ENCODE data around the gene BCL11A. TPM values are rescaled to one million over a fixed set of nuclear protein-coding genes. Genes with fewer than 3 reads are reported as not detected.

BCL11A gene
- total RNA-seq, 1 donor from 2014 or later = 10.7 TPM

- DNase-seq (ENCODE audit: extremely low spot score, unreplicated experiment) = no peak
- peaks cover 9% of the 10 kb centered on the region for H3K4me1 Mint-ChIP-seq (ENCODE audit: unreplicated experiment)
These were observed 105.5 kb downstream of the BCL11A start for GRCh38 chr2:60447943-60448342.

DNA sequence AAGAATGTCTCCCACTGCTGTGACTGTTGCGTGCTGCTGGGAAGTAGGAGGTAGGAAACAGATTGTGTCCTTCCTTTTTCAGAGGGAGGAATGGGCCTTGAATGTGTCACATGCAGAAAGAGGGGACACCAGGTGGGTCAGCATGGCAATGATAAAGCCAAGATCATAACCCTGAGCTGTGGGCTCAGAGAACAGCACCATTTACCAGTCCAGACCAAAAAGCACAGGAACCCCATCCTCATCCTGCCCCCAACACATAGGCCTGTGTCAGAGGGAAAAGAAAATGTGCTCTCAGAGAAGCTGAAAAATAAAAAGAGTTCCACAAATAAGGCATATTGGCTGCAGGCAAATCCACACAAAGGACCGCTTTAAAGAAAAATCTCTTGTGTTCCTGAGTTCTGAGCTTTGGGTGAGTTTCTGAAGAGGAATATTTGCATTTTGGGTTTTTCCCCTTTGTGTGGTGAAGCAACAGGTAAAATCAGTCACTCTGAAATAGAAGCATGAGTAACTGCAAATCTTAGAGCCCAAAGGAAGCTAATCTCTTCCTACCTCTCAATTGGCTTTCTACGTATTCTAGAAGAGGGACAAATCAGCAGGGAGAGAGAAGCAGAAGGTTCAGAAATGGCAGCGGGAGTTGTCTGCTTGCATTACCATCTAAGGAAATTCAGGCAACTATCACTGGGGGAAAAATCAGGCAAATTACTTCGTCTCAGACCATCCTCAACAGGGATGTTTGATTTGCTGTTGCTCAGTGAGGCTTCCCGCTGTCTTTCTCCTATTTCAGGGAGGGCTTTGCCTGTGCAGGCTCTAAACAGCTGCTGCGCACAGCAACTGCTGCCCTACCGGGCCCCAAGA is 106.8 kb downstream of the BCL11A start:
- Mint-ChIP-seq H3K36me3 (ENCODE audit: unreplicated experiment) (no peaks in the 10 kb centered on the region), H3K27me3 (ENCODE audit: unreplicated experiment) (no peaks in the 10 kb centered on the region), H3K4me3 (ENCODE audit: unreplicated experiment) (no peak overlapping the region), H3K9me3 (ENCODE audit: unreplicated experiment) (no peaks in the 10 kb centered on the region), H3K4me1 (ENCODE audit: unreplicated experiment) (peaks cover 13% of the 10 kb centered on the region), H3K27ac (ENCODE audit: unreplicated experiment) (no peak overlapping the region)
- DNase-seq (ENCODE audit: extremely low spot score, unreplicated experiment) = no peak
- TF ChIP-seq, protein P1, sequence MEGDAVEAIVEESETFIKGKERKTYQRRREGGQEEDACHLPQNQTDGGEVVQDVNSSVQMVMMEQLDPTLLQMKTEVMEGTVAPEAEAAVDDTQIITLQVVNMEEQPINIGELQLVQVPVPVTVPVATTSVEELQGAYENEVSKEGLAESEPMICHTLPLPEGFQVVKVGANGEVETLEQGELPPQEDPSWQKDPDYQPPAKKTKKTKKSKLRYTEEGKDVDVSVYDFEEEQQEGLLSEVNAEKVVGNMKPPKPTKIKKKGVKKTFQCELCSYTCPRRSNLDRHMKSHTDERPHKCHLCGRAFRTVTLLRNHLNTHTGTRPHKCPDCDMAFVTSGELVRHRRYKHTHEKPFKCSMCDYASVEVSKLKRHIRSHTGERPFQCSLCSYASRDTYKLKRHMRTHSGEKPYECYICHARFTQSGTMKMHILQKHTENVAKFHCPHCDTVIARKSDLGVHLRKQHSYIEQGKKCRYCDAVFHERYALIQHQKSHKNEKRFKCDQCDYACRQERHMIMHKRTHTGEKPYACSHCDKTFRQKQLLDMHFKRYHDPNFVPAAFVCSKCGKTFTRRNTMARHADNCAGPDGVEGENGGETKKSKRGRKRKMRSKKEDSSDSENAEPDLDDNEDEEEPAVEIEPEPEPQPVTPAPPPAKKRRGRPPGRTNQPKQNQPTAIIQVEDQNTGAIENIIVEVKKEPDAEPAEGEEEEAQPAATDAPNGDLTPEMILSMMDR (IDR thresholded peaks at IDR 0.05) = no peak

More at GRCh38 chr2:60447943-60448342, 105.5 kb downstream of the BCL11A start:
- H3K27ac Mint-ChIP-seq (ENCODE audit: unreplicated experiment) = no peak overlapping the region
- H3K36me3 Mint-ChIP-seq (ENCODE audit: unreplicated experiment) = no peaks in the 10 kb centered on the region
- TF ChIP-seq, protein P1 (IDR thresholded peaks at IDR 0.05) = no peak
- H3K9me3 Mint-ChIP-seq (ENCODE audit: unreplicated experiment) = no peaks in the 10 kb centered on the region
- H3K27me3 Mint-ChIP-seq (ENCODE audit: unreplicated experiment) = no peaks in the 10 kb centered on the region
- no peak overlapping the region for H3K4me3 Mint-ChIP-seq (ENCODE audit: unreplicated experiment)

DNA sequence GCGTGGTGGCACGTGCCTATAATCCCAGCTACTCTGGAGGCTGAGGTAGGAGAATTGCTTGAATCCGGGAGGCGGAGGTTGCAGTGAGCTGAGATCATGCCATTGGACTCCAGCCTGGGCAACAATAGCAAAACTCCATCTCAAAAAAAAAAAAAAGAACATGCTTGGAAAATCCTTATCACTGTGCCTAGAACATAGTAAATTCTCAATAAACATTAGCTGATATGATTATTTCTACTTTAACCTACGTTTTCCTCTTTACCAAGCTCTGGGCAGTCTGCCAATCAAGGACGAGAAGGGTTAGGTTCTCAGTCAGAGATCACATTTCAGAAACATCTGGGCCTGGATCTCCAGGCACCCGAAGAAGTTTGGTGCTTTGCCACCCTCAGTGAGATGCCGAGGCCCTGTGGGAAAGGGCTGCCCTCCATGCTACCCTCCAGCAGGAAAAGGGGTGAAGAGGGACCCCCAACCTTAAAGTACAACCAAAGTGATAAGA is 107.7 kb downstream of the BCL11A start:
- H3K9me3 Mint-ChIP-seq (ENCODE audit: unreplicated experiment) = no peaks in the 10 kb centered on the region
- TF ChIP-seq, protein P1 (IDR thresholded peaks at IDR 0.05) = no peak
- H3K27me3 Mint-ChIP-seq (ENCODE audit: unreplicated experiment) = no peaks in the 10 kb centered on the region
- no peaks in the 10 kb centered on the region for H3K36me3 Mint-ChIP-seq (ENCODE audit: unreplicated experiment)
- H3K4me3 Mint-ChIP-seq (ENCODE audit: unreplicated experiment) = no peak overlapping the region
- no peak for DNase-seq (ENCODE audit: extremely low spot score, unreplicated experiment)
- no peak overlapping the region for H3K27ac Mint-ChIP-seq (ENCODE audit: unreplicated experiment)
- H3K4me1 Mint-ChIP-seq (ENCODE audit: unreplicated experiment) = peaks cover 13% of the 10 kb centered on the region

- no peak overlapping the region for H3K27ac Mint-ChIP-seq (ENCODE audit: unreplicated experiment)
- H3K27me3 Mint-ChIP-seq (ENCODE audit: unreplicated experiment) = no peaks in the 10 kb centered on the region
- no peak for DNase-seq (ENCODE audit: extremely low spot score, unreplicated experiment)
- TF ChIP-seq, protein P1 (IDR thresholded peaks at IDR 0.05) = no peak
- no peaks in the 10 kb centered on the region for H3K9me3 Mint-ChIP-seq (ENCODE audit: unreplicated experiment)
- no peaks in the 10 kb centered on the region for H3K36me3 Mint-ChIP-seq (ENCODE audit: unreplicated experiment)
- peaks cover 12% of the 10 kb centered on the region for H3K4me1 Mint-ChIP-seq (ENCODE audit: unreplicated experiment)
- H3K4me3 Mint-ChIP-seq (ENCODE audit: unreplicated experiment) = no peak overlapping the region
These were observed 110.8 kb downstream of the BCL11A start for GRCh38 chr2:60442608-60443007.

DNA sequence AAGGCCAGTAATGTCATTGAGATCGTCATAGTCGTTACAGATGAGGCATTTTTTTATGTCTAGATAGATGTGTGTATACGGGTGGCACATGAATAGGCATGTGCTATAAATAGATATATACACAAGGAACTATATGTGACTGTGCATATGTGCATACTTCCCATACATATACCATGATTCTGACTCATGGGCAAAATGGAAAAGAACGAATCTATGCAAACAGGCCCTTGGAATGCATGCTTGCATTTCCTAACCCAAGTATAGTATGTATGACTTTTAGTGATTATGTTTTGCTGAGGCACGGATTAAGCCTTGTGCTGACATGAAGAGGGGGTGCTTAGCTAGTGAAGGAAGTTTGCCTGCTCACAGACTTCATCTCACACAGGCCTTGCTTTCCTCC is 111.7 kb downstream of the BCL11A start:
- Mint-ChIP-seq H3K4me3 (ENCODE audit: unreplicated experiment) (no peak overlapping the region), H3K36me3 (ENCODE audit: unreplicated experiment) (no peaks in the 10 kb centered on the region), H3K27ac (ENCODE audit: unreplicated experiment) (no peak overlapping the region), H3K4me1 (ENCODE audit: unreplicated experiment) (peaks cover 15% of the 10 kb centered on the region), H3K9me3 (ENCODE audit: unreplicated experiment) (no peaks in the 10 kb centered on the region), H3K27me3 (ENCODE audit: unreplicated experiment) (no peaks in the 10 kb centered on the region)
- no peak for DNase-seq (ENCODE audit: extremely low spot score, unreplicated experiment)
- TF ChIP-seq, protein P1 (IDR thresholded peaks at IDR 0.05) = no peak

All from osteocyte (in vitro differentiated cells).